ENCODE measurements around the gene GRIK1. TPM values are rescaled to one million over a fixed set of nuclear protein-coding genes. Genes with fewer than 3 reads are reported as not detected.

GRIK1 gene
- total RNA-seq, 4 donors from 2014 or later, result 1.2 to 7.4 (median 1.3) TPM; not detected in 1

GRCh38 chr21:29514652-29515247, 425.0 kb downstream of the GRIK1 start:
- DNase-seq, result no peak
- TF ChIP-seq POLR2A (IDR thresholded peaks at IDR 0.05), result no peak
- TF ChIP-seq CTCF (IDR thresholded peaks at IDR 0.05), result no peak
- Histone ChIP-seq H3K36me3 (no peaks in the 10 kb centered on the region), H3K27ac (no peak overlapping the region), H3K4me3 (no peak overlapping the region), H3K9me3 (peaks cover 0 to 15% (median 0%) of the 10 kb centered on the region in 4 donors), H3K4me1 (no peaks in the 10 kb centered on the region), H3K27me3 (no peaks in the 10 kb centered on the region)

GRCh38 chr21:29513535-29513934, 426.3 kb downstream of the GRIK1 start:
- no peak for TF ChIP-seq POLR2A (IDR thresholded peaks at IDR 0.05)
- no peak for TF ChIP-seq CTCF (IDR thresholded peaks at IDR 0.05)
- Histone ChIP-seq H3K27me3 (no peaks in the 10 kb centered on the region), H3K4me3 (no peak overlapping the region), H3K9me3 (peaks cover 0 to 15% (median 0%) of the 10 kb centered on the region in 4 donors), H3K4me1 (no peaks in the 10 kb centered on the region), H3K27ac (no peak overlapping the region), H3K36me3 (no peaks in the 10 kb centered on the region)
- no peak for DNase-seq

GRCh38 chr21:29511096-29511495, 428.7 kb downstream of the GRIK1 start:
- Histone ChIP-seq H3K27me3 (no peaks in the 10 kb centered on the region), H3K9me3 (peaks cover 0 to 15% (median 0%) of the 10 kb centered on the region in 4 donors), H3K27ac (no peak overlapping the region), H3K4me3 (no peak overlapping the region), H3K36me3 (no peaks in the 10 kb centered on the region), H3K4me1 (no peaks in the 10 kb centered on the region)
- TF ChIP-seq POLR2A (IDR thresholded peaks at IDR 0.05), result no peak
- no peak for DNase-seq

- Histone ChIP-seq H3K4me1 (no peaks in the 10 kb centered on the region), H3K9me3 (peaks cover 0 to 2% (median 0%) of the 10 kb centered on the region in 4 donors), H3K27ac (no peak overlapping the region), H3K36me3 (no peaks in the 10 kb centered on the region), H3K4me3 (no peak overlapping the region), H3K27me3 (no peaks in the 10 kb centered on the region)
- no peak for TF ChIP-seq POLR2A (IDR thresholded peaks at IDR 0.05)
- DNase-seq, result no peak
Measured at GRCh38 chr21:29509121-29509520, 430.7 kb downstream of the GRIK1 start.

- Histone ChIP-seq H3K27ac (no peak overlapping the region), H3K9me3 (no peaks in the 10 kb centered on the region), H3K4me3 (no peak overlapping the region), H3K36me3 (no peaks in the 10 kb centered on the region), H3K4me1 (no peaks in the 10 kb centered on the region), H3K27me3 (no peaks in the 10 kb centered on the region)
- no peak for TF ChIP-seq CTCF (IDR thresholded peaks at IDR 0.05)
- no peak for TF ChIP-seq POLR2A (IDR thresholded peaks at IDR 0.05)
- DNase-seq, result no peak
Measured at GRCh38 chr21:29508301-29508700, 431.5 kb downstream of the GRIK1 start.

- no peaks in the 10 kb centered on the region for H3K4me1 ChIP-seq
- no peaks in the 10 kb centered on the region for H3K27me3 ChIP-seq
- H3K9me3 ChIP-seq, result no peaks in the 10 kb centered on the region
- no peak overlapping the region for H3K4me3 ChIP-seq
- no peak overlapping the region for H3K27ac ChIP-seq
- no peak for DNase-seq
- H3K36me3 ChIP-seq, result no peaks in the 10 kb centered on the region
- TF ChIP-seq CTCF (IDR thresholded peaks at IDR 0.05) (no peak), POLR2A (IDR thresholded peaks at IDR 0.05) (no peak)
Measured at GRCh38 chr21:29506947-29507346, 432.8 kb downstream of the GRIK1 start.

GRCh38 chr21:29506214-29506613, 433.6 kb downstream of the GRIK1 start:
- no peaks in the 10 kb centered on the region for H3K27me3 ChIP-seq
- no peak for DNase-seq
- no peak for TF ChIP-seq POLR2A (IDR thresholded peaks at IDR 0.05)
- TF ChIP-seq CTCF (IDR thresholded peaks at IDR 0.05), result no peak
- H3K4me3 ChIP-seq, result no peak overlapping the region
- H3K9me3 ChIP-seq, result no peaks in the 10 kb centered on the region
- no peaks in the 10 kb centered on the region for H3K4me1 ChIP-seq
- H3K36me3 ChIP-seq, result no peaks in the 10 kb centered on the region
- no peak overlapping the region for H3K27ac ChIP-seq

All from Peyer's patch (tissue), 4 donors.